Measurements from ENCODE around the gene EIF3I. TPM values are rescaled to one million over a fixed set of nuclear protein-coding genes. Genes with fewer than 3 reads are reported as not detected.
"Not testable (repeated sequence)": the region's sequence is repeated elsewhere in the genome, so short reads cannot be mapped to it uniquely, and the experiment has no call there.

Gene EIF3I
- total RNA-seq, 1 donor from 2014 or later: 98.6 TPM

GRCh38 chr1:32257227-32257508 lies 35.0 kb downstream of the EIF3I start:
- DNase-seq (ENCODE audit: low spot score in 2 of 2): no peak
- no peak for FAIRE-seq

GRCh38 chr1:32263236-32263593 lies 41.0 kb downstream of the EIF3I start:
- FAIRE-seq; DNase-seq (ENCODE audit: low spot score in 2 of 2): not testable (repeated sequence)

DNA sequence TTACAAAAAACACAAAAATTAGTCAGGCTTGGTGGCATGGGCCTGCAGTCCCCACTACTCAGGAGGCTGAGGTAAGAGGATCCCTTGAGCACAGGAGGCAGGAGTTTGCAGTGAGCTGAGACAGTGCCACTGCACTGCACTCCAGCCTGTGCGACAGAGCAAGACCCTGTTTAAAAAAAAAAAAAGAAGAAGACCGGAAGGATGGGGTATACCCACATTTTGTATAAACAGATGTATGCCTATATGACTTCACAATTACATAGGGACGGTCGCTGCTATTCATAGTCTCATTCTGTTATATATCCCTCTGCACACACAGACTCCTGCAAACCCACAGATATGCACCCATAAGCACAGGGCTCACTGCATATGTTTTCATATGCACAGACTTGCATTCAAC lies 41.5 kb downstream of the EIF3I start:
- DNase-seq (ENCODE audit: low spot score in 2 of 2): no peak

GRCh38 chr1:32265846-32266245 lies 43.6 kb downstream of the EIF3I start:
- FAIRE-seq (no peak), DNase-seq (ENCODE audit: low spot score in 2 of 2) (no peak)

More for the DNA sequence above, 41.5 kb downstream of the EIF3I start:
- no peak for FAIRE-seq

GRCh38 chr1:32266921-32267591 lies 44.8 kb downstream of the EIF3I start:
- DNase-seq (ENCODE audit: low spot score in 2 of 2) (no peak), FAIRE-seq (no peak)

- no peak for FAIRE-seq
- DNase-seq (ENCODE audit: low spot score in 2 of 2): no peak
These were observed 47.5 kb downstream of the EIF3I start for GRCh38 chr1:32269744-32270143.

DNA sequence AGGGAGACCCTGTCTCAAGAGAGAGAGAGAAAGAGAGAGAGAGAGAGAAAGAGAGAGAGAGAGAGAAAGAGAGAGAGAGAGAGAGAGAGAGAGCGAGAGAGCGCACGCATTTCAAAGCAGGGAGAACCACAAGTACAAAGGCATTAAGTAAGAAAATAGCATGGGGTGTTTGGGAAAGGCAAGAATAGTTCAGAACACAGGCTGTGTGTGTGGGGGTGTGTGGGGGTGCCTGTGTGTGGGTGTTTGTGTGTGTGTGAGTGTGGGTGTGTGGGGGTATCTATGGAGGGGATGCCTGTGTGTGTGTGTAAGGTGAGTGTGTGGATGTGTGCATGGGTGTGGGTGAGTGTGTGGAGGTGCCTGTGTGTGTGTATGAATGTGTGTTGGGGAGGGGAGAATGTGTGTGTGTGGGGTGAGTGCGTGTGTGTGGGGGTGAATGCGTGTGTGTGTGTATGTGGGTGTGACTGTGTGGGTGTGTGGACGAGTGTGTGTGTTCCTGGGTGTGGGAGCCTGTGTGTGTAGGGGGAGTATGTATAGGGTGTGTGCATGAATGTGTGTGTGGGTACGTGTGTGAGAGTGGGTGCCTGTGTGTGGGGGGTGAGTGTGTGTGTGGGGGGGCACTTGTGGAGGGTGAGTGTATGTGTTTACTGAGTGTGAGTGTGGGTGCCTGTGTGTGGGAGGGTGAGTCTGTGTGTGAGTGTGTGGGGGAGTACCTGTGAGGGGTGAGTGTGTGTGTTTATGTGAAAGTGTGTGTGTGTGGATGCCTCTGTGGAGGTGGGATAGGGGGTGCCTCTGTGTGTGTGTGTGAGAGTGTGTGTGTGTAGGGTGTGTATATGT lies 50.6 kb downstream of the EIF3I start:
- FAIRE-seq: no peak

DNA sequence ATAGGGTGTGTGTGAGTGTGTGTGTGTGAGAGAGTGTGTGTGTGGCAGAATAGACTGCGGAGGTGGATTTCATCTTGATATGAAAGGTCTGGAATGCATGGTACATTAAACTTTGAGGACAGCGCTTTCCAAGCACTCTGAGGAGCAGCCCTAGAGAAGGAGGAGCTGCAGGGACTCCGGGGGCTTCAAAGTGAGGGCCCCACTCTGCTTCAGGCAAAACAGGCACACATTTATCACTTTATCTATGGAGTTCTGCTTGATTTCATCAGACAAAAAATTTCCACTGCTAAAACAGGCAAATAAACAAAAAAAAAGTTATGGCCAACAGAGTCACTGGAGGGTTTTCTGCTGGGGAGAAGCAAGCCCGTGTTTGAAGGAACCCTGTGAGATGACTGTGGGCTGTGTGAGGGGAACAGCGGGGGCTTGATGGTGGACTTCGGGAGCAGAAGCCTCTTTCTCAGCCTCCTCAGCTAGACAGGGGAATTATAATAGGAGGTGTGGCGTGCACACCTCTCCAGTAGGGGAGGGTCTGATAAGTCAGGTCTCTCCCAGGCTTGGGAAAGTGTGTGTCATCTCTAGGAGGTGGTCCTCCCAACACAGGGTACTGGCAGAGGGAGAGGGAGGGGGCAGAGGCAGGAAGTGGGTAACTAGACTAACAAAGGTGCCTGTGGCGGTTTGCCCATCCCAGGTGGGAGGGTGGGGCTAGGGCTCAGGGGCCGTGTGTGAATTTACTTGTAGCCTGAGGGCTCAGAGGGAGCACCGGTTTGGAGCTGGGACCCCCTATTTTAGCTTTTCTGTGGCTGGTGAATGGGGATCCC lies 51.4 kb downstream of the EIF3I start:
- no peak for DNase-seq (ENCODE audit: low spot score in 2 of 2)
- no peak for FAIRE-seq

More for the DNA sequence above, 50.6 kb downstream of the EIF3I start:
- no peak for DNase-seq (ENCODE audit: low spot score in 2 of 2)

DNA sequence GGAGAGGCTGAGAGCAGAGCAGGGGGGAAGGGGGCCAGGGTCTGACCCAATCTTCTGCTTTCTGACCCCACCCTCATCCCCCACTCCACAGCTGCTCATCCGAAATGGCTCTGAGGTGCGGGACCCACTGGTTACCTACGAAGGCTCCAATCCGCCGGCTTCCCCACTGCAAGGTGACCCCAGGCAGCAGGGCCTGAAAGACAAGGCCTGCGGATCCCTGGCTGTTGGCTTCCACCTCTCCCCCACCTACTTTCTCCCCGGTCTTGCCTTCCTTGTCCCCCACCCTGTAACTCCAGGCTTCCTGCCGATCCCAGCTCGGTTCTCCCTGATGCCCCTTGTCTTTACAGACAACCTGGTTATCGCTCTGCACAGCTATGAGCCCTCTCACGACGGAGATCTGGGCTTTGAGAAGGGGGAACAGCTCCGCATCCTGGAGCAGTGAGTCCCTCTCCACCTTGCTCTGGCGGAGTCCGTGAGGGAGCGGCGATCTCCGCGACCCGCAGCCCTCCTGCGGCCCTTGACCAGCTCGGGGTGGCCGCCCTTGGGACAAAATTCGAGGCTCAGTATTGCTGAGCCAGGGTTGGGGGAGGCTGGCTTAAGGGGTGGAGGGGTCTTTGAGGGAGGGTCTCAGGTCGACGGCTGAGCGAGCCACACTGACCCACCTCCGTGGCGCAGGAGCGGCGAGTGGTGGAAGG lies 52.6 kb downstream of the EIF3I start:
- FAIRE-seq (no peak), DNase-seq (ENCODE audit: low spot score in 2 of 2) (no peak)

GRCh38 chr1:32275424-32275823 lies 53.2 kb downstream of the EIF3I start:
- FAIRE-seq (no peak), DNase-seq (ENCODE audit: low spot score in 2 of 2) (no peak)

GRCh38 chr1:32276032-32276782 lies 54.0 kb downstream of the EIF3I start:
- FAIRE-seq (no peak), DNase-seq (ENCODE audit: low spot score in 2 of 2) (no peak)

Small RNAs within 50 kb of the gene (small RNA-seq; reads per million reads assigned to genes)
- not detected for gene RF00017

Other genes with a start within 250 kb of the EIF3I start
- gene KHDRBS1, start 208.5 kb upstream of the EIF3I start, total RNA-seq: 105 TPM
- gene TMEM39B, start 149.5 kb upstream of the EIF3I start, total RNA-seq: 5.3 TPM
- 21.2 TPM for gene KPNA6, start 114.4 kb upstream of the EIF3I start, total RNA-seq
- 20.4 TPM for gene TXLNA, start 42.7 kb upstream of the EIF3I start, total RNA-seq
- gene CCDC28B, start 21.8 kb upstream of the EIF3I start, total RNA-seq: 34.2 TPM
- 3.3 TPM for gene IQCC, start 16.7 kb upstream of the EIF3I start, total RNA-seq
- not detected for gene DCDC2B, start 13.3 kb upstream of the EIF3I start, total RNA-seq
- gene TMEM234, start 54 bp upstream of the EIF3I start, total RNA-seq: 12.2 TPM
- 0.41 TPM for gene FAM167B, start 24.8 kb downstream of the EIF3I start, total RNA-seq
- gene LCK, start 28.9 kb downstream of the EIF3I start, total RNA-seq: not detected
- gene HDAC1, start 69.7 kb downstream of the EIF3I start, total RNA-seq: 19.6 TPM
- 373 TPM for gene MARCKSL1, start 113.8 kb downstream of the EIF3I start, total RNA-seq
- gene FAM229A, start 140.1 kb downstream of the EIF3I start, total RNA-seq: 2.0 TPM
- 0.41 TPM for gene TSSK3, start 140.1 kb downstream of the EIF3I start, total RNA-seq
- 65.2 TPM for gene BSDC1, start 172.0 kb downstream of the EIF3I start, total RNA-seq
- 15.9 TPM for gene ZBTB8B, start 242.7 kb downstream of the EIF3I start, total RNA-seq